CD4-positive, alpha-beta T cell (primary cell): Measurements from ENCODE around the gene NEU4. TPM values are rescaled to one million over a fixed set of nuclear protein-coding genes. Genes with fewer than 3 reads are reported as not detected.

Experiments used
- ATAC-seq: fragments of 200-7000 bp; cut with Tn5 transposase; one replicate; pipeline ENCODE4 v1.10.0; 2022; ENCODE audit warnings: mild to moderate bottlenecking; ENCODE audit not compliant: poor library complexity
- CTCF ChIA-PET: fragments of 350-600 bp; sonication (Branson Sonifier 250); formaldehyde crosslinking; loops from one replicate; lab custom pipeline; 2021; ENCODE audit warnings: antibody characterized with exemption, inconsistent platforms; lab: Charles Lee
- POLR2A ChIA-PET: fragments of 350-600 bp; sonication (Branson Sonifier 250); formaldehyde crosslinking; loops from one replicate; lab custom pipeline; 2021; ENCODE audit warnings: antibody characterized with exemption, inconsistent platforms; lab: Charles Lee
- DNase-seq, 14 experiments: peaks; one replicate each; pipeline ENCODE4 v3.0.0-alpha.2; 2013 to 2020; ENCODE audit warnings: mixed read lengths in 2 of 14
- H3K27ac ChIP-seq, 2 donors: one replicate each; pipeline versions ENCODE4 v1.5.1 to v1.7.0; 2013; ENCODE audit warnings: low read length in 2 of 2, low read depth in 1 of 2, mild to moderate bottlenecking in 1 of 2
- H3K27me3 ChIP-seq, 2 experiments: 1 replicate in 1 of 2; 2 replicates in 1 of 2; pipeline versions ENCODE4 v1.6.1 to v1.7.0; 2013; ENCODE audit warnings: low read length in 2 of 2, control low read depth in 1 of 2, mild to moderate bottlenecking in 1 of 2, moderate library complexity in 1 of 2; ENCODE audit not compliant: insufficient read depth in 2 of 2, control insufficient read depth in 1 of 2
- H3K36me3 ChIP-seq: one replicate; pipeline ENCODE4 v1.6.1; 2013; ENCODE audit warnings: low read length, control low read depth; ENCODE audit not compliant: insufficient read depth
- H3K4me1 ChIP-seq: one replicate; pipeline ENCODE4 v1.6.1; 2013; ENCODE audit warnings: low read length, control low read depth; ENCODE audit not compliant: insufficient read depth
- H3K4me3 ChIP-seq: one replicate; pipeline ENCODE4 v1.5.1; 2013; ENCODE audit warnings: mild to moderate bottlenecking, low read length, moderate library complexity
- H3K9me3 ChIP-seq, 2 experiments: 1 replicate in 1 of 2; 2 replicates in 1 of 2; pipeline versions ENCODE4 v1.6.1 to v1.7.0; 2013; ENCODE audit warnings: low read length in 2 of 2, mild to moderate bottlenecking in 2 of 2, control low read depth in 1 of 2, moderate library complexity in 1 of 2; ENCODE audit not compliant: control insufficient read depth in 1 of 2, insufficient read depth in 1 of 2
- H3K27ac Mint-ChIP-seq: one replicate; pipeline ENCODE4 v1.8.0; 2020; ENCODE audit warnings: mixed read lengths
- H3K27me3 Mint-ChIP-seq: one replicate; pipeline ENCODE4 v1.8.0; 2021; ENCODE audit warnings: mixed read lengths
- H3K36me3 Mint-ChIP-seq: one replicate; pipeline ENCODE4 v1.8.0; 2021; ENCODE audit warnings: low read depth, mixed read lengths
- H3K4me1 Mint-ChIP-seq: one replicate; pipeline ENCODE4 v1.8.0; 2021; ENCODE audit warnings: low read depth, mixed read lengths
- H3K4me3 Mint-ChIP-seq: one replicate; pipeline ENCODE4 v1.8.0; 2020; ENCODE audit warnings: mild to moderate bottlenecking, mixed read lengths
- H3K9me3 Mint-ChIP-seq: one replicate; pipeline ENCODE4 v1.8.0; 2020; ENCODE audit warnings: mixed read lengths
- CTCF ChIP-seq: fragments of 200-600 bp; IDR thresholded peaks from one replicate; pipeline ENCODE4 v1.8.0; 2022; ENCODE audit warnings: antibody characterized with exemption, mild to moderate bottlenecking
- intact Hi-C, 2 experiments: fragments of 100-400 bp; cut with DNase I in 1 of 2; cut with micrococcal nuclease in 1 of 2; formaldehyde crosslinking; loops; one replicate each; pipeline versions ENCODE4 v1.15.1 to v1.9.0; 2023 to 2025; cut with DNase I, micrococcal nuclease
- total RNA-seq, 174 experiments: library from RNA in 2 of 174; stranded (reverse) in 2 of 174; gene quantifications; one replicate each; pipeline ENCODE4 v1.2.3 and lab custom pipeline; 2021 to 2026

Gene NEU4
- total RNA-seq, 2 experiments from 2014 or later, result 4.3 to 6.8 TPM

GRCh38 chr2:241764275-241765241 lies 44.4 kb upstream of the NEU4 start:
- POLR2A ChIA-PET, result no interaction called here
- no peak overlapping the region for H3K4me3 Mint-ChIP-seq
- intact Hi-C loops, result no loop called here
- no peak for TF ChIP-seq CTCF
- Histone ChIP-seq H3K27me3 (no peaks in the 10 kb centered on the region), H3K4me1 (peaks cover 53% of the 10 kb centered on the region), H3K36me3 (peaks cover 6% of the 10 kb centered on the region), H3K9me3 (peaks cover 0 to 9% of the 10 kb centered on the region in 2 experiments), H3K27ac (no peak overlapping the region), H3K4me3 (no peak overlapping the region)
- H3K27me3 Mint-ChIP-seq, result no peaks in the 10 kb centered on the region
- H3K36me3 Mint-ChIP-seq, result peaks cover 21% of the 10 kb centered on the region
- CTCF ChIA-PET, result interaction anchor here (2.3 kb wide), 1 partner anchor 24 kb away, joined by 7 read pairs; no protein-coding TSS in a partner anchor
- DNase-seq, result peak in 3 of 14 experiments; percentile 2 to 20 (median 9)
- H3K4me1 Mint-ChIP-seq, result peaks cover 13% of the 10 kb centered on the region
- H3K9me3 Mint-ChIP-seq, result peaks cover 3% of the 10 kb centered on the region
- peak overlapping the region; percentile 85 for H3K27ac Mint-ChIP-seq
- no peak for ATAC-seq

GRCh38 chr2:241767464-241768250 lies 41.3 kb upstream of the NEU4 start:
- Histone ChIP-seq H3K27me3 (no peaks in the 10 kb centered on the region), H3K9me3 (no peaks in the 10 kb centered on the region), H3K27ac (no peak overlapping the region), H3K4me1 (peaks cover 35% of the 10 kb centered on the region), H3K4me3 (no peak overlapping the region), H3K36me3 (no peaks in the 10 kb centered on the region)
- ChIA-PET CTCF (no interaction called here), POLR2A (no interaction called here)
- no peaks in the 10 kb centered on the region for H3K27me3 Mint-ChIP-seq
- H3K4me3 Mint-ChIP-seq, result no peak overlapping the region
- peaks cover 20% of the 10 kb centered on the region for H3K4me1 Mint-ChIP-seq
- no peak for ATAC-seq
- peaks cover 4% of the 10 kb centered on the region for H3K36me3 Mint-ChIP-seq
- TF ChIP-seq CTCF, result no peak
- no peaks in the 10 kb centered on the region for H3K9me3 Mint-ChIP-seq
- intact Hi-C loops, result no loop called here
- H3K27ac Mint-ChIP-seq, result no peak overlapping the region
- DNase-seq, result peak in 3 of 14 experiments; percentile 1 to 32 (median 22)

GRCh38 chr2:241768251-241768711 lies 40.7 kb upstream of the NEU4 start:
- H3K27ac Mint-ChIP-seq, result no peak overlapping the region

More at GRCh38 chr2:241768251-241768711, 40.7 kb upstream of the NEU4 start:
- Mint-ChIP-seq H3K4me3 (no peak overlapping the region), H3K4me1 (peaks cover 18% of the 10 kb centered on the region), H3K9me3 (no peaks in the 10 kb centered on the region), H3K27me3 (no peaks in the 10 kb centered on the region), H3K36me3 (no peaks in the 10 kb centered on the region)
- no peaks in the 10 kb centered on the region for H3K27me3 ChIP-seq
- no peak overlapping the region for H3K27ac ChIP-seq
- no peaks in the 10 kb centered on the region for H3K36me3 ChIP-seq
- H3K4me3 ChIP-seq, result no peak overlapping the region
- no peak for ATAC-seq
- H3K9me3 ChIP-seq, result no peaks in the 10 kb centered on the region
- intact Hi-C loops, result no loop called here
- TF ChIP-seq CTCF, result no peak
- DNase-seq, result peak in 1 of 14 experiments; percentile 2
- peaks cover 35% of the 10 kb centered on the region for H3K4me1 ChIP-seq
- ChIA-PET CTCF (no interaction called here), POLR2A (no interaction called here)
